HG03457 (cell line): Measurements from ENCODE around the gene VSIG1.

Source experiments
- ATAC-seq: cut with Tn5 transposase; IDR thresholded peaks from one replicate; pipeline ENCODE4 v1.9.1; 2021; ENCODE audit warnings: moderate number of reproducible peaks; ENCODE audit not compliant: unreplicated experiment

VSIG1 gene

GRCh38 chrX:108064001-108064400, 19.1 kb downstream of the VSIG1 start:
- no peak for ATAC-seq

- ATAC-seq = no peak
Measured at GRCh38 chrX:108064613-108065012, 19.7 kb downstream of the VSIG1 start.

- ATAC-seq = no peak
Measured at GRCh38 chrX:108068121-108068520, 23.3 kb downstream of the VSIG1 start.

GRCh38 chrX:108070891-108071290, 26.0 kb downstream of the VSIG1 start:
- ATAC-seq = no peak

GRCh38 chrX:108071578-108071977, 26.7 kb downstream of the VSIG1 start:
- ATAC-seq = no peak

- no peak for ATAC-seq
Measured at GRCh38 chrX:108072746-108073145, 27.9 kb downstream of the VSIG1 start.

GRCh38 chrX:108081110-108081509, 36.2 kb downstream of the VSIG1 start:
- no peak for ATAC-seq

GRCh38 chrX:108087792-108088191, 42.9 kb downstream of the VSIG1 start:
- no peak for ATAC-seq

- ATAC-seq = no peak
Measured at GRCh38 chrX:108088511-108088910, 43.6 kb downstream of the VSIG1 start.

DNA sequence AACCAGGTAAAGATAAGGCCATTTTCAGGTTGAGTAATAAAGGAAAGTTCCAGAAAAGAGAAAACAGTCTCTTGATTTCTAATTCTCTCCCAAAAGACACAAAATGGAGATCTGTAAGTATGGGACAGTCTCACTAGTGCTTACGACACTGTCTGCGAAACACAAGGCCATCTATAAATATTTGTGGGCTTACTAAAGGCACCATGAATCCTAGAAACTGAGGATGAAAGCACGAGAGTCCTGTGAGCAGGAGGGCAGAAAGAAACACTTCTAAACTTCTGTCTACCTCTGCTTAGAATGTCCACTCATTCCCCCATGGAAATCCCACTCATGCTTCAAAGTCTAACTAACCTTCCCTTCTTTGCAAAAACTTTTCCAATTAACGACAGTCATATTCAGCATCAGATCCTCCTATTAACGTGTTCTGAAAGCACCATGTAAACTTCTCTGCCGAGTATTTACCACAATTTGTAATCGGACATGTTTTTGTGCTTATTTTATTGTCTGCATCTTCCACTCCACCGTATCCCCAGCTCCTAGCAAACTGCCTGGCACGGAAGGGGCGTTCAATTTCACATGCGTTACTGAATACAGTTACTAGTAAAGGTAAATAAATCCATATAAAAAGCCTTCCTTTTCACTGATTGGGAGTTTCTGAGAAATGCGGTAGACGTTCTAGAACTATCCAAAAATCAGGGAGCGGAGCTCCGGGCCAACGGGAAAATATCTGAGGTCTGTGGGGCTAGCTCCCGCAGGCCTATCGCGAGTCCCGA, 45.8 kb downstream of the VSIG1 start:
- ATAC-seq = no peak

- peak; percentile 97 for ATAC-seq
Measured at GRCh38 chrX:108091264-108091877, 46.5 kb downstream of the VSIG1 start, which contains the start of the genes ATG4A and PSMD10. TSS of gene ATG4A (plus strand) at chrX:108091778. CDS start at chrX:108091827, 49 bp downstream. TSS of gene PSMD10 (minus strand) at chrX:108091542. CDS start at chrX:108091520, 22 bp downstream.

- peak; percentile 32 for ATAC-seq
Measured at GRCh38 chrX:108091878-108092291, 47.0 kb downstream of the VSIG1 start.

- no peak for ATAC-seq
Measured at GRCh38 chrX:108097380-108097779, 52.5 kb downstream of the VSIG1 start.

DNA sequence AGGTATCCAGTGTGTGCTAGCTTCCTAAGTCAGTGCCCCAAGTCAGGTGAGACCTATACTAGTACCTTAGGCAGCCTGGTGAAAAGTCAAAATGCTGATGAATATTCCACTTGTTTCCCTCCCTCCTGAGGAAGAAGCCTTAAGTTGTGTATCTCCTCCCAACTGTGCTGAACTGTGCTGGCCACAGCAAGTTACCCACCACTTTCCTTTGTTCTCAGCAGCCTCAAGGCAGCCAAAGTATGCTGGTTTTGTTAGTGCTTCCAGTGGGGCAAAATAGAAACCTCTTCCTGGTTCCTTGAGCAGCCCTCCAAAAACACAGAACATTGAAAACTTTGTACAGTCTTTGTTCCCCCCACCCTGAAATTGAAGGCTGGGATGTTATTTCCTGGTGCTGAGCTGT, 60.6 kb downstream of the VSIG1 start:
- ATAC-seq = no peak

DNA sequence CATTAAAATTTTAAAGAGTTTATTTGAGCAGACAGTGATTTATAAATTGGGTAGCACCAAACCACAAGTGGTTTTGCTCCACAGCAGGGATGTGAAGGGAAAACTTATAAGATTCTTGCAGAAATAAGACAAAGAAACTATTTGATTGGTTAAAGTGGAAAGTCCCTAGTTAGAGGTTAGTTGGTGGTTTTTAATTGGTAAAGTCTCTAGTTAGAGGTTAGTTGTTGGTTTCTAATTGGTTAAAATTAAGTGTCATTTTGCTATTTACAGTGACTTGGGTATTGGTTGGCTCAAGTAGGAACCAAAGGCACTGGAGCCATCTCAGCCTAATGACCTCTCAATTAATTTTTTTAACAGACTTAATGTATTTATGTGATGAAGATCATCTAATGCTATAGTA, 69.7 kb downstream of the VSIG1 start:
- no peak for ATAC-seq

GRCh38 chrX:108117988-108118387, 73.1 kb downstream of the VSIG1 start:
- no peak for ATAC-seq

GRCh38 chrX:108121291-108121690, 76.4 kb downstream of the VSIG1 start:
- no peak for ATAC-seq

- no peak for ATAC-seq
Measured at GRCh38 chrX:108122748-108123147, 77.9 kb downstream of the VSIG1 start.

- ATAC-seq = no peak
Measured at GRCh38 chrX:108123591-108124366, 78.9 kb downstream of the VSIG1 start.

DNA sequence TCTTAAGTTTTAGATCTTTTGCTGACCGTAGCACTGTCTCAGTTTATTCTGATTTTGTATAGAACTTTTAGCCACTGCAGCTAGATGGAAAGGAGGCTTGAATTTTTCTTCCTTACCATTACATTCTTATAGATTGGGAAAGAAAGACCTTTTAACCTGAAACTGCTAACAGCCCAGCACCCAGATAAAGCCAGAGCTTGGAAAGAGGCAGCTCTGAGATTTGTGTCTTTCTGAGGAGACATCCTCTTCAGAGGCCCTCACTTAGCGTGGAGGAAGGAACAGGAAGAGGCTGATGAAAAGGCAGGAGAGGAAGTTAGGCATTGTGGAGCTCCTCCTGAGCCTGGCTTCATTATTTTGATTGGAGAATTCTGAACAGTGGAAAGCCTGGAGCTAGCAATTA, 81.8 kb downstream of the VSIG1 start:
- no peak for ATAC-seq

- no peak for ATAC-seq
Measured at GRCh38 chrX:108127152-108127551, 82.3 kb downstream of the VSIG1 start.
